Spinal cord (tissue), 10 donors: Measurements from ENCODE around the gene CAPN15. TPM values are rescaled to one million over a fixed set of nuclear protein-coding genes. Genes with fewer than 3 reads are reported as not detected.

Source experiments
- DNase-seq, 6 donors: peaks; one replicate each; pipeline versions ENCODE4 v3.0.0 to v3.0.0-alpha.2; 2013 to 2015; ENCODE audit warnings: low spot score in 6 of 6, low read depth in 4 of 6
- H3K27ac ChIP-seq: one replicate; pipeline ENCODE4 v1.5.1; 2013; ENCODE audit warnings: low read depth, low read length, control low read depth
- H3K27me3 ChIP-seq: one replicate; pipeline ENCODE4 v1.6.1; 2013; ENCODE audit warnings: low read length; ENCODE audit not compliant: control insufficient read depth, insufficient read depth
- H3K36me3 ChIP-seq: one replicate; pipeline ENCODE4 v1.6.1; 2013; ENCODE audit warnings: low read length; ENCODE audit not compliant: control insufficient read depth, insufficient read depth
- H3K4me1 ChIP-seq: one replicate; pipeline ENCODE4 v1.6.1; 2013; ENCODE audit warnings: low read length; ENCODE audit not compliant: control insufficient read depth, insufficient read depth
- H3K4me3 ChIP-seq: one replicate; pipeline ENCODE4 v1.5.1; 2013; ENCODE audit warnings: low read depth, low read length, control low read depth
- H3K9me3 ChIP-seq: one replicate; pipeline ENCODE4 v1.6.1; 2013; ENCODE audit warnings: low read length; ENCODE audit not compliant: control insufficient read depth, insufficient read depth
- WGBS: methylation state at CpG from one replicate; pipeline ENCODE4 v1.1.5; 2013; ENCODE audit warnings: missing lambda C conversion rate; ENCODE audit not compliant: insufficient coverage; 5-methylcytosine and 5-hydroxymethylcytosine counted together
- polyA plus RNA-seq, 2 donors: library from polyadenylated mRNA; unstranded; fragments of 120-200 nt; gene quantifications; one replicate each; pipeline ENCODE4 v1.2.1, GENCODE V29; 2013; ENCODE audit not compliant: insufficient read length in 2 of 2
- total RNA-seq, 2 donors: library from RNA; depleted of rRNA in 1 of 2; stranded (reverse); fragments of 120-200 nt in 1 of 2; fragments of >200 nt in 1 of 2; gene quantifications; one replicate each; pipeline versions ENCODE4 v1.2.3 to v1.2.4, GENCODE V29; 2013 to 2014
- donor health status: healthy.

Gene CAPN15
- total and polyA plus RNA-seq, 4 donors = 9.6 to 43.2 (median 27.9) TPM

GRCh38 chr16:515939-516226, 11.6 kb upstream of the CAPN15 start:
- DNase-seq = no peak
- H3K27me3 ChIP-seq = no peaks in the 10 kb centered on the region
- no peak overlapping the region for H3K4me3 ChIP-seq
- H3K9me3 ChIP-seq = no peaks in the 10 kb centered on the region
- no peaks in the 10 kb centered on the region for H3K4me1 ChIP-seq
- peaks cover 79% of the 10 kb centered on the region for H3K36me3 ChIP-seq
- H3K27ac ChIP-seq = no peak overlapping the region
- WGBS = 94% methylated on average over 9 of the region's 11 CpGs

GRCh38 chr16:516301-516700, 11.2 kb upstream of the CAPN15 start:
- Histone ChIP-seq H3K27ac (no peak overlapping the region), H3K27me3 (no peaks in the 10 kb centered on the region), H3K4me3 (no peak overlapping the region), H3K36me3 (peaks cover 83% of the 10 kb centered on the region), H3K4me1 (no peaks in the 10 kb centered on the region), H3K9me3 (no peaks in the 10 kb centered on the region)
- no peak for DNase-seq
- WGBS = 100% methylated on average over 8 of the region's 8 CpGs

GRCh38 chr16:518858-519257, 8.7 kb upstream of the CAPN15 start:
- Histone ChIP-seq H3K4me1 (peaks cover 4% of the 10 kb centered on the region), H3K27ac (no peak overlapping the region), H3K36me3 (peaks cover 94% of the 10 kb centered on the region), H3K4me3 (no peak overlapping the region), H3K27me3 (no peaks in the 10 kb centered on the region), H3K9me3 (no peaks in the 10 kb centered on the region)
- DNase-seq = no peak
- WGBS = 95% methylated on average over 9 of the region's 9 CpGs

- peaks cover 94% of the 10 kb centered on the region for H3K36me3 ChIP-seq
- H3K9me3 ChIP-seq = no peaks in the 10 kb centered on the region
These were observed 8.1 kb upstream of the CAPN15 start for GRCh38 chr16:519425-519824.

GRCh38 chr16:519841-520687, 7.4 kb upstream of the CAPN15 start:
- no peak for DNase-seq
- Histone ChIP-seq H3K4me1 (peaks cover 16% of the 10 kb centered on the region), H3K4me3 (no peak overlapping the region), H3K9me3 (no peaks in the 10 kb centered on the region), H3K27me3 (no peaks in the 10 kb centered on the region), H3K27ac (no peak overlapping the region), H3K36me3 (peaks cover 94% of the 10 kb centered on the region)
- 94% methylated on average over 34 of the region's 35 CpGs for WGBS

More at GRCh38 chr16:519425-519824, 8.1 kb upstream of the CAPN15 start:
- Histone ChIP-seq H3K4me3 (no peak overlapping the region), H3K27me3 (no peaks in the 10 kb centered on the region), H3K4me1 (peaks cover 9% of the 10 kb centered on the region), H3K27ac (no peak overlapping the region)
- 93% methylated on average over 19 of the region's 19 CpGs for WGBS
- no peak for DNase-seq

- peaks cover 93% of the 10 kb centered on the region for H3K36me3 ChIP-seq
- no peak overlapping the region for H3K4me3 ChIP-seq
- no peaks in the 10 kb centered on the region for H3K27me3 ChIP-seq
- peaks cover 24% of the 10 kb centered on the region for H3K4me1 ChIP-seq
- H3K27ac ChIP-seq = no peak overlapping the region
- WGBS = 96% methylated on average over 13 of the region's 13 CpGs
- DNase-seq = no peak
- no peaks in the 10 kb centered on the region for H3K9me3 ChIP-seq
These were observed 6.7 kb upstream of the CAPN15 start for GRCh38 chr16:520847-521246.

GRCh38 chr16:521381-522210, 5.9 kb upstream of the CAPN15 start:
- peaks cover 31% of the 10 kb centered on the region for H3K4me1 ChIP-seq
- WGBS = 71% methylated on average over 18 of the region's 34 CpGs
- H3K27ac ChIP-seq = no peak overlapping the region
- H3K27me3 ChIP-seq = no peaks in the 10 kb centered on the region
- no peak for DNase-seq
- H3K4me3 ChIP-seq = no peak overlapping the region
- no peaks in the 10 kb centered on the region for H3K9me3 ChIP-seq
- peaks cover 86% of the 10 kb centered on the region for H3K36me3 ChIP-seq

- Histone ChIP-seq H3K27me3 (no peaks in the 10 kb centered on the region), H3K27ac (no peak overlapping the region), H3K4me3 (no peak overlapping the region), H3K9me3 (no peaks in the 10 kb centered on the region), H3K4me1 (peaks cover 35% of the 10 kb centered on the region), H3K36me3 (peaks cover 77% of the 10 kb centered on the region)
- DNase-seq = no peak
- WGBS = 79% methylated on average over 23 of the region's 23 CpGs
These were observed 5.0 kb upstream of the CAPN15 start for GRCh38 chr16:522320-523096.

GRCh38 chr16:523097-523741, 4.3 kb upstream of the CAPN15 start:
- Histone ChIP-seq H3K36me3 (peaks cover 74% of the 10 kb centered on the region), H3K4me3 (no peak overlapping the region), H3K9me3 (no peaks in the 10 kb centered on the region), H3K4me1 (peaks cover 36% of the 10 kb centered on the region), H3K27me3 (no peaks in the 10 kb centered on the region), H3K27ac (no peak overlapping the region)
- 93% methylated on average over 22 of the region's 22 CpGs for WGBS
- DNase-seq = no peak
